ENCODE measurements around the gene GRIK4. TPM values are rescaled to one million over a fixed set of nuclear protein-coding genes. Genes with fewer than 3 reads are reported as not detected.

The GRIK4 gene
- total and polyA plus RNA-seq, 2 donors (not counting 1 experiment from before 2014, with no cell fraction given), result 0.12 to 0.27 TPM

DNA sequence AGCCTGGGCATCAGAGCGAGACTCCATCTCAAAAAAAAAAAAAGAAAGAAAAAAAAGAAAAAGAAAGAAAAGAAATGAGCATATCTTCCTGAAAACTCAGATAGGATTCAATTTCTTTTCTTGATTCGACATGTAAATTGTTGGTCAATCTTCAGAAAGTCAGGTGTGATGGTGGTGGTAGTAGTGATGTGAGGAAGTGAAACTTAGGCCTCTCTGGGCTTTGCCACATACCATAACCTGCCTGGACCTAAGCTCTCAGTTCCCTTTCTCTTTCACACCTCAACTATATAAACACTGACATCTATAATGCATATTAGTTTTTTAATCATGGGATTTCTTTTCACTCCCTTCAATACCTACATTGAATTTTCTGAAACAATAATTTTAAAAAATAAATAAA lies 414.4 kb downstream of the GRIK4 start:
- intact Hi-C loops (cut with micrococcal nuclease), result no loop called here
- no peaks in the 10 kb centered on the region for H3K9me3 ChIP-seq (ENCODE audit: control extremely low read depth in 1 of 3, control insufficient read depth in 2 of 3, insufficient read depth in 1 of 3, low read length in 2 of 3)
- no peak overlapping the region for H3K27ac Mint-ChIP-seq
- H4K20me1 ChIP-seq (ENCODE audit: control insufficient read depth, insufficient read depth, low read length, poor library complexity, severe bottlenecking), result no peaks in the 10 kb centered on the region
- no peak overlapping the region for H3K9ac ChIP-seq (ENCODE audit: low read length)
- H3K4me1 ChIP-seq (ENCODE audit: control insufficient read depth in 2 of 2, insufficient read depth in 2 of 2, low read length in 2 of 2), result peaks cover 9 to 15% of the 10 kb centered on the region in 2 donors
- peak; percentile 95 for ATAC-seq (ENCODE audit: low read depth)
- H3K4me3 Mint-ChIP-seq, result no peak overlapping the region
- H3K27me3 Mint-ChIP-seq, result peaks cover 3% of the 10 kb centered on the region
- H3K9me3 Mint-ChIP-seq (ENCODE audit: insufficient read depth), result no peaks in the 10 kb centered on the region
- H3K4me2 ChIP-seq (replicated peaks; ENCODE audit: low read depth, low read length, poor library complexity, severe bottlenecking), result peak overlapping the region; percentile 22
- ChIA-PET POLR2A (interaction anchor here (0.7 kb wide), 1 partner anchor 363 kb away, joined by 4 read pairs; no protein-coding TSS in a partner anchor), CTCF (interaction anchor here (1.0 kb wide), 1 partner anchor 13 kb away, joined by 3 read pairs; no protein-coding TSS in a partner anchor)
- no CpG with 5 or more reads among the region's 2 CpGs for WGBS (ENCODE audit: insufficient coverage)
- peak; percentile 74 for DNase-seq
- no peak overlapping the region for H2AFZ ChIP-seq (ENCODE audit: insufficient read depth, low read depth, low read length, poor library complexity, severe bottlenecking)
- H3K27me3 ChIP-seq (replicated peaks in 1 of 4; ENCODE audit: control extremely low read depth in 1 of 4, control insufficient read depth in 3 of 4, insufficient read depth in 4 of 4, low read length in 3 of 4), result no peaks in the 10 kb centered on the region
- H3K4me3 ChIP-seq (ENCODE audit: control extremely low read depth in 1 of 5, extremely low read depth in 1 of 5, insufficient read depth in 1 of 5, low read depth in 2 of 5, low read length in 4 of 5), result no peak overlapping the region
- H3K4me1 Mint-ChIP-seq, result peaks cover 17% of the 10 kb centered on the region
- H3K27ac ChIP-seq (ENCODE audit: low read length in 2 of 2), result peak overlapping the region in 1 of 2 donors; percentile 26
- H3K79me2 ChIP-seq (ENCODE audit: control insufficient read depth, insufficient read depth, low read length), result no peaks in the 10 kb centered on the region
- TF ChIP-seq, protein P1, sequence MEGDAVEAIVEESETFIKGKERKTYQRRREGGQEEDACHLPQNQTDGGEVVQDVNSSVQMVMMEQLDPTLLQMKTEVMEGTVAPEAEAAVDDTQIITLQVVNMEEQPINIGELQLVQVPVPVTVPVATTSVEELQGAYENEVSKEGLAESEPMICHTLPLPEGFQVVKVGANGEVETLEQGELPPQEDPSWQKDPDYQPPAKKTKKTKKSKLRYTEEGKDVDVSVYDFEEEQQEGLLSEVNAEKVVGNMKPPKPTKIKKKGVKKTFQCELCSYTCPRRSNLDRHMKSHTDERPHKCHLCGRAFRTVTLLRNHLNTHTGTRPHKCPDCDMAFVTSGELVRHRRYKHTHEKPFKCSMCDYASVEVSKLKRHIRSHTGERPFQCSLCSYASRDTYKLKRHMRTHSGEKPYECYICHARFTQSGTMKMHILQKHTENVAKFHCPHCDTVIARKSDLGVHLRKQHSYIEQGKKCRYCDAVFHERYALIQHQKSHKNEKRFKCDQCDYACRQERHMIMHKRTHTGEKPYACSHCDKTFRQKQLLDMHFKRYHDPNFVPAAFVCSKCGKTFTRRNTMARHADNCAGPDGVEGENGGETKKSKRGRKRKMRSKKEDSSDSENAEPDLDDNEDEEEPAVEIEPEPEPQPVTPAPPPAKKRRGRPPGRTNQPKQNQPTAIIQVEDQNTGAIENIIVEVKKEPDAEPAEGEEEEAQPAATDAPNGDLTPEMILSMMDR (IDR thresholded peaks at IDR 0.05), result no peak
- TF ChIP-seq EZH2 (IDR thresholded peaks at IDR 0.05; ENCODE audit: borderline replicate concordance, insufficient read depth, low read depth, low read length, poor library complexity, severe bottlenecking), result no peak
- H3K36me3 ChIP-seq (replicated peaks in 1 of 2; ENCODE audit: control extremely low read depth in 1 of 2, control insufficient read depth in 1 of 2, extremely low read depth in 1 of 2, insufficient read depth in 2 of 2, low read length in 1 of 2), result no peaks in the 10 kb centered on the region

DNA sequence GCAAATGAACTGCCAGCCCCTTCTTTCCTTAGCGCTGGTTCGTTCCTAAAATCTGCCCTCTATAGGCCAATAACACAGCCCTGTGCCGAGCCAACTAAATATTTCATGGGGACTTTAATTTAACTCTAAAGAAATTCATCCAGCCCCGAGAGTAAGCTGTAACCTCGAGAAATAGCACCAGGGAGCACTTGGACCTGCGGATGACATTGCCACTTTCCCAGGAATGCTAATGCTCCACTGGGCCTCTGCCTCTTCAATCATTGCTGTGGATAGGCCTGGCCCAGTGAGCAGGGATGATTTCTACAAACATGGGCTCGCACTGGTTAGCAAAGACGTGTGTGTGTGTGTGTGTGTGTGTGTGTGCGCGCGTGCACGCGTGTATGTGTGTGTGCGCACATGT lies 417.1 kb downstream of the GRIK4 start:
- no peak overlapping the region for H3K27ac Mint-ChIP-seq
- no peaks in the 10 kb centered on the region for H4K20me1 ChIP-seq (ENCODE audit: control insufficient read depth, insufficient read depth, low read length, poor library complexity, severe bottlenecking)
- H3K4me1 Mint-ChIP-seq, result peaks cover 17% of the 10 kb centered on the region
- no peak overlapping the region for H3K4me3 Mint-ChIP-seq
- WGBS (ENCODE audit: insufficient coverage), result 75% methylated on average over 14 of the region's 14 CpGs
- peaks cover 6% of the 10 kb centered on the region for H3K27me3 Mint-ChIP-seq
- ChIA-PET CTCF (interaction anchor here (0.7 to 1.3 kb wide), 2 partner anchors 16 to 244 kb away, joined by 3 to 4 read pairs; no protein-coding TSS in a partner anchor), POLR2A (no interaction called here)
- intact Hi-C loops (cut with micrococcal nuclease), result no loop called here
- no peak overlapping the region for H3K9ac ChIP-seq (ENCODE audit: low read length)
- H3K36me3 ChIP-seq (replicated peaks in 1 of 2; ENCODE audit: control extremely low read depth in 1 of 2, control insufficient read depth in 1 of 2, extremely low read depth in 1 of 2, insufficient read depth in 2 of 2, low read length in 1 of 2), result no peaks in the 10 kb centered on the region
- ATAC-seq (ENCODE audit: low read depth) (no peak), DNase-seq (no peak)
- no peaks in the 10 kb centered on the region for H3K79me2 ChIP-seq (ENCODE audit: control insufficient read depth, insufficient read depth, low read length)
- H3K4me3 ChIP-seq (ENCODE audit: control extremely low read depth in 1 of 5, extremely low read depth in 1 of 5, insufficient read depth in 1 of 5, low read depth in 2 of 5, low read length in 4 of 5), result no peak overlapping the region
- no peak overlapping the region for H2AFZ ChIP-seq (ENCODE audit: insufficient read depth, low read depth, low read length, poor library complexity, severe bottlenecking)
- H3K9me3 Mint-ChIP-seq (ENCODE audit: insufficient read depth), result no peaks in the 10 kb centered on the region
- no peak overlapping the region for H3K4me2 ChIP-seq (replicated peaks; ENCODE audit: low read depth, low read length, poor library complexity, severe bottlenecking)
- peaks cover 9 to 15% of the 10 kb centered on the region in 2 donors for H3K4me1 ChIP-seq (ENCODE audit: control insufficient read depth in 2 of 2, insufficient read depth in 2 of 2, low read length in 2 of 2)
- TF ChIP-seq, protein P1 (IDR thresholded peaks at IDR 0.05), result no peak
- TF ChIP-seq EZH2 (IDR thresholded peaks at IDR 0.05; ENCODE audit: borderline replicate concordance, insufficient read depth, low read depth, low read length, poor library complexity, severe bottlenecking), result no peak
- H3K27me3 ChIP-seq (replicated peaks in 1 of 4; ENCODE audit: control extremely low read depth in 1 of 4, control insufficient read depth in 3 of 4, insufficient read depth in 4 of 4, low read length in 3 of 4), result no peaks in the 10 kb centered on the region
- H3K9me3 ChIP-seq (ENCODE audit: control extremely low read depth in 1 of 3, control insufficient read depth in 2 of 3, insufficient read depth in 1 of 3, low read length in 2 of 3), result no peaks in the 10 kb centered on the region
- no peak overlapping the region for H3K27ac ChIP-seq (ENCODE audit: low read length in 2 of 2)
